ENCODE measurements around the gene NUTM1.
"Not testable (repeated sequence)": the region's sequence is repeated elsewhere in the genome, so short reads cannot be mapped to it uniquely, and the experiment has no call there.

NUTM1 gene

GRCh38 chr15:34365091-34365825, 22.1 kb downstream of the NUTM1 start:
- DNase-seq (ENCODE audit: low read depth in 4 of 4, low spot score in 1 of 4) = no peak

DNA sequence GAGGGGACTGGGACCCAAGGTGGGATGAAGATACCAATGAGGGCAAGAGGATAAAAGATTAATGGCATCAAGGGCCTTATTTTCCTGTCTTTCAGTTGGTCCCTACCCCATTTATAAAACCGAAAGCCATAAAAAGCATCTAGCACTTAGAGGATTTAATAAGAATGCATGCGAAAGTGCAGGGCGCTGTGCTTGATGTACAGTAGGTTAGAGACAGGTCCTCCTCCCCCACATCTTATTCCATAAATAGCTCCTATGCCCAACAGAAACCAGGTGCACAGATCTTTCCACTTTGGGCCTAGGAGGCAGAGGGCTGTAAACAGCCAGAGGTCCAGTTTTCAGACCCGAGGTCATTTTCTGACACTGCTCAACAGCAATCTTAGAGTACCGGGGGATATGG, 22.7 kb downstream of the NUTM1 start:
- no peak for DNase-seq (ENCODE audit: low read depth in 4 of 4, low spot score in 1 of 4)

GRCh38 chr15:34366271-34367065, 23.4 kb downstream of the NUTM1 start:
- peak in 2 of 4 experiments; percentile 35 to 48 for DNase-seq (ENCODE audit: low read depth in 4 of 4, low spot score in 1 of 4)

- peak; percentile 67 to 85 (median 76) for DNase-seq (ENCODE audit: low read depth in 4 of 4, low spot score in 1 of 4)
Observed at GRCh38 chr15:34367101-34368081, 24.3 kb downstream of the NUTM1 start, which contains the start of gene LPCAT4. Gene LPCAT4 (minus strand): TSS chr15:34367196. CDS start chr15:34367100, 96 bp downstream.

GRCh38 chr15:34370129-34370528, 27.0 kb downstream of the NUTM1 start:
- DNase-seq (ENCODE audit: low read depth in 4 of 4, low spot score in 1 of 4) = no peak

GRCh38 chr15:34370643-34371042, 27.5 kb downstream of the NUTM1 start:
- no peak for DNase-seq (ENCODE audit: low read depth in 4 of 4, low spot score in 1 of 4)

DNA sequence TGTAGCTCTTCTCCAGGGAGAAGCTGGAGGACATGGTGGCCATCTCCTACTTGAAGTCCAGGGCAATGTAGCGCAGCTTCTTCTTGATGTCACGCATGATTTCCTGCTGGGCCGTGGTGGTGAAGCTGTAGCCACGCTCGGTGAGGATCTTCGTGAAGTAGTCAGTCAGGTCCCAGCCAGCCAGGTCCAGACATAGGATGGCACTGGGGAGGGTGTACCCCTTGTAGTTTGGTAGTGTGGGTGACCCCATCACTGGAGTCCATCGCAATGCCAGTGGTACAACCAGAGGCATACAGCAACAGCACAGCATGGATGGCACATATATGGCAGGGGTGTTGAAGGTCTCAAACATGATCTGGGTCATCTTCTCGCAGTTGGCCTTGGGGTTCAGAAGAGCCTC, 30.8 kb downstream of the NUTM1 start:
- DNase-seq (ENCODE audit: low read depth in 4 of 4, low spot score in 1 of 4) = no peak

- DNase-seq (ENCODE audit: low read depth in 4 of 4, low spot score in 1 of 4) = no peak
Observed at GRCh38 chr15:34374816-34375215, 31.7 kb downstream of the NUTM1 start.

DNA sequence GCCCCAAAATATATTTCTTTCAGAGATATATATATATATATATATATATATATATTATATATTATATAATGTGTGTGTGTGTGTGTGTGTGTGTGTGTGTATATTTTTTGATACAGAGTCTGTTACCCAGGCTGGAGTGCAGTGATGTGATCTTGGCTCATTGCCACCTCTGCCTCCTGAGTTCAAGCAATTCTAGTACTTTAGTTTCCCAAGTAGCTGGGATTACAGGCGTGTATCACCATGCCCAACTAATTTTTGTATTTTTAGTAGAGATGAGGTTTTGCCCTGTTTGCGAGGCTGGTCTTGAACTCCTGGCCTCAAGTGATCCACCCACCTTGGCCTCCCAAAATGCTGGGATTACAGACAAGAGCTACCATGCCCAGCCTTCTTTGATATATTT, 32.4 kb downstream of the NUTM1 start:
- DNase-seq (ENCODE audit: low read depth in 4 of 4, low spot score in 1 of 4) = not testable (repeated sequence)

- no peak for DNase-seq (ENCODE audit: low read depth in 4 of 4, low spot score in 1 of 4)
Observed at GRCh38 chr15:34376856-34377255, 33.7 kb downstream of the NUTM1 start.

DNA sequence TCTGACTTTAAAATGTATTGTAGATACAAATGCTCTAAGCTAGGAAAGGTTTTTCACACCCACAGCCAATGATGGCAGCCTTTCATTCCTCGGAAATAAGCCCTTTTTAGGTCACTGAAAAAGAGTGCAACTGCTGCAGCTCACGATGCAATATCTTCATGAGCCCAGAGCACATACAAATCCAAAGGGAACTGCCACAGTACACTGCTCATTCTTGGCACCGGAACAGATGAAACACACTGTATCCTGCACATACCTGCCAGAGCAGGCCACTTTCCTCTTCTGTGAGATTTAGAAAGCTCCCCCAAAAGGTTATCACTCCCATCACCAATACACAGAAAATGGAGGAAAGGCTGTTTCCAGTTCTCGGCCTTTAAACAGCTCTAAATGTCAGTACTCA, 37.4 kb downstream of the NUTM1 start:
- not testable (repeated sequence) for DNase-seq (ENCODE audit: low read depth in 4 of 4, low spot score in 1 of 4)

GRCh38 chr15:34381829-34382521, 38.9 kb downstream of the NUTM1 start:
- not testable (repeated sequence) for DNase-seq (ENCODE audit: low read depth in 4 of 4, low spot score in 1 of 4)

- not testable (repeated sequence) for DNase-seq (ENCODE audit: low read depth in 4 of 4, low spot score in 1 of 4)
Observed at GRCh38 chr15:34389594-34390086, 46.5 kb downstream of the NUTM1 start.

- not testable (repeated sequence) for DNase-seq (ENCODE audit: low read depth in 4 of 4, low spot score in 1 of 4)
Observed at GRCh38 chr15:34392981-34393380, 49.9 kb downstream of the NUTM1 start.

GRCh38 chr15:34397637-34398259, 54.6 kb downstream of the NUTM1 start:
- not testable (repeated sequence) for DNase-seq (ENCODE audit: low read depth in 4 of 4, low spot score in 1 of 4)

DNA sequence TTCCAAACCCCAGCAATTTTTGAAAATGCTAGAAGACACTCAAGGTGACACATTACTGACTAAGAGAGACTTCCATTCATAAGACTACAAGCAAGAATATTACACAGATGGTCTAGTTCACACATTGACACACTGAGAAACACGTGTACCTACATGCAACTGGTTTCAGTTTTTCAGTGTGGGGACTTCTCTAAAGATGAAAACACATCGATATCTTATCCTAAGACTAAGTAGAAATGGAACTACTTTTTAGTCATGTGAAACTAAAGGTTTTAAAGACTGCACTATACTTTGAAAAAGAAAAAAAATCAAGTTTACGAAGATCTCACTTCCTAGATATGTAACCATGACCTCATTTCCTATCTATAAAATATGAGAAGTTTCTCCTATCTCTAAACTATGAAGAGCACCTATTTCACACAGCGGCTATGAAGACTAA, 60.1 kb downstream of the NUTM1 start:
- not testable (repeated sequence) for DNase-seq (ENCODE audit: low read depth in 4 of 4, low spot score in 1 of 4)

DNA sequence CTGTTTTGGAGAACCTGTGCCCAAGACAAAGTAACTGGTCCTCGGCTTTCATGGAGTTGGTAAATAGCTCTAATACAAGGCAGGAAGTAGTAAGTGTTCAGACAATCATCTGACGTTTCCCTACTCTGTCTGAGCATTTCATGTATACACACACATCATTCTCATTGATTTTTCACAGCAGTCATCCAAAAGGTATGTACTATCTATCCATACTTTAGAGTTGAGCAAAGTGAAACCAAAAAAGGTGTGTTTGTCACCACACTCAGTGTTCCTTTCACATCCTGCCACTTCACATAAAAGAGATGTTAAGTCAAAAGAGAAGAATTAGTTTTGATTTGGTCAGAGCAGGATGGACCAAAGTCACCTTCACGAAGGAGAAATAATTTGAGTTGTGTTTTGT, 60.8 kb downstream of the NUTM1 start:
- not testable (repeated sequence) for DNase-seq (ENCODE audit: low read depth in 4 of 4, low spot score in 1 of 4)
